Cardiac fibroblast (primary cell): ENCODE measurements around the gene CXXC5.
A peak's percentile ranks its signal among the peaks of the same experiment; 100 is the strongest.

ENCODE experiments used
- DNase-seq, 2 donors: peaks; one replicate each; pipeline versions ENCODE4 v3.0.0 to v3.0.0-alpha.2; 2010; ENCODE audit warnings: low read depth in 2 of 2
- H3K4me3 ChIP-seq, 2 donors: replicated peaks in 1 of 2; 1 replicate in 1 of 2; 2 replicates in 1 of 2; pipeline ENCODE4 v1.5.1; 2011; ENCODE audit warnings: low read depth in 2 of 2, low read length in 2 of 2, mild to moderate bottlenecking in 2 of 2, moderate library complexity in 1 of 2
- TF ChIP-seq, protein P1 (sequence below): IDR thresholded peaks from one replicate; pipeline ENCODE4 v1.5.1; 2011; ENCODE audit warnings: low read depth, mild to moderate bottlenecking, low read length, inconsistent platforms

The CXXC5 gene

DNA sequence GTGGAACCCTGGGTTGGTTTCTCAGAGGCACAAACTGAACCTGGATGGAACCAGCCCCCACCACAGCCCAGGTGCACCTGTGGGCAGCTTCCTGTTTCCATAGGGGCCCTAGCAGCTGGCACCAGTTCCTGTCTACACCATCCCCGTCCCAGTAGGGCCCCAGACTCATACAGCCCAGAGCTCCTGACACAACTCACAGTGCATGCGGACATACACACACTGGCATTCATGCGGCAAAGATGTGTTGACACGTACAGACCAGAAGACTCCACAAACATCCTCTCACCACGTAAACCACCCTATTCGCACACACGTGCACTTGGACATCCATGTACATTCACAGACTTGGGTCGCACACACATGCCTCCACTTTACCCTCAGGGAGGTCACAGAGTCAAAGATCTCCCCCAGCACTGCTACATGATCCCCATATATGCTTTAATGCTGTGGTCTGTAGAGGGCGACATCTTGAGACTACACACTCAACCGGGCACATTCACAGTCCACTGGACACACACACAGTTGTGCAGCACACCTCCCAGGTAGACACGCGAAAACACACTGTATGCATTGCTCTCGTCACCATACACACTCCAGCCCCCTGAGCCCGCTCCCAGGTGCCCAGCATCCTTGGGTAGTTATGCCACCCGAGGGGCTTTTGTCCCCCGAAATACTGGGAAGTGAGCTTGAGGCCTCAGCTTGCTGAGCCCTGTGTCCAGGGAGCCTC lies 22.4 kb downstream of the CXXC5 start:
- TF ChIP-seq, protein P1, sequence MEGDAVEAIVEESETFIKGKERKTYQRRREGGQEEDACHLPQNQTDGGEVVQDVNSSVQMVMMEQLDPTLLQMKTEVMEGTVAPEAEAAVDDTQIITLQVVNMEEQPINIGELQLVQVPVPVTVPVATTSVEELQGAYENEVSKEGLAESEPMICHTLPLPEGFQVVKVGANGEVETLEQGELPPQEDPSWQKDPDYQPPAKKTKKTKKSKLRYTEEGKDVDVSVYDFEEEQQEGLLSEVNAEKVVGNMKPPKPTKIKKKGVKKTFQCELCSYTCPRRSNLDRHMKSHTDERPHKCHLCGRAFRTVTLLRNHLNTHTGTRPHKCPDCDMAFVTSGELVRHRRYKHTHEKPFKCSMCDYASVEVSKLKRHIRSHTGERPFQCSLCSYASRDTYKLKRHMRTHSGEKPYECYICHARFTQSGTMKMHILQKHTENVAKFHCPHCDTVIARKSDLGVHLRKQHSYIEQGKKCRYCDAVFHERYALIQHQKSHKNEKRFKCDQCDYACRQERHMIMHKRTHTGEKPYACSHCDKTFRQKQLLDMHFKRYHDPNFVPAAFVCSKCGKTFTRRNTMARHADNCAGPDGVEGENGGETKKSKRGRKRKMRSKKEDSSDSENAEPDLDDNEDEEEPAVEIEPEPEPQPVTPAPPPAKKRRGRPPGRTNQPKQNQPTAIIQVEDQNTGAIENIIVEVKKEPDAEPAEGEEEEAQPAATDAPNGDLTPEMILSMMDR = peak; percentile 22
- DNase-seq = no peak
- no peak overlapping the region for H3K4me3 ChIP-seq

DNA sequence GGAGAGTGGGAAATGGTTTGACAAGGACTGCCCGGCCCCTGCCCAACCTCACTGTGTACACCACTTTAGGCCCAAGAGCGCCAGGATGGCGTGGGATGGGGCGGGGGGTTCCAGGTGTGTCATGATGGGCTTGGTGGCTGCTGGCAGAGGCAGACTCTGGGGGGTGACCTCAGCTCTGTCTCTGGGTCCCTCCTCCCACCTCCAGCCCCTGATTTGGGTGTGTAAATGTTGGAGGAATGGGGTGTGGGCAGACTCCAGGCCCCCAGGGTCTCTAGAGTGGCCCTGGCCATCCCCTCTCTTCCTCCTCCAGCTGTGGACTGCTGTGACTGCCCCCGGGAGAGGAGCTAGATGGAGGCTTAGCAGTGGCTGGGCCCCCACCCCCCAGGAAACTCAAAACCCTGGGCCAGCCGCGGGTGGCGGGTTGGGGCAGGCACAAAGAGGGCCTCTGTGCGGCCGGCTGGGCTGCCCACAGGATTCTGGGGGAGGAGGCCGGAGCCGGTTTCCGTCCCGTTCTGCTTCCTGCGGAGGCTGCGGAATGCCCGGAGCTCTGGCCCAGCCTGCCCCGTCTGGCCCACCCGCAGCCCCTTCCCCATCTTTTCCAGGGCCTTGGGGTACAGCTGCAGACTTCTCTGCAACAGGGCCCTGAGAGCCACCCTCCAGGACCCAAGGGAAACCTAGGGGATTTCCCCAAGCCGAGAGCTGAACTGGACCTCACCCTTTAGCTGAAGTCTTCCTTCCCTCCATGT lies 23.1 kb downstream of the CXXC5 start:
- TF ChIP-seq, protein P1 = no peak
- H3K4me3 ChIP-seq = no peak overlapping the region
- DNase-seq = peak in 1 of 2 donors; percentile 43

GRCh38 chr5:139675213-139675612 lies 27.1 kb downstream of the CXXC5 start:
- H3K4me3 ChIP-seq = no peak overlapping the region

DNA sequence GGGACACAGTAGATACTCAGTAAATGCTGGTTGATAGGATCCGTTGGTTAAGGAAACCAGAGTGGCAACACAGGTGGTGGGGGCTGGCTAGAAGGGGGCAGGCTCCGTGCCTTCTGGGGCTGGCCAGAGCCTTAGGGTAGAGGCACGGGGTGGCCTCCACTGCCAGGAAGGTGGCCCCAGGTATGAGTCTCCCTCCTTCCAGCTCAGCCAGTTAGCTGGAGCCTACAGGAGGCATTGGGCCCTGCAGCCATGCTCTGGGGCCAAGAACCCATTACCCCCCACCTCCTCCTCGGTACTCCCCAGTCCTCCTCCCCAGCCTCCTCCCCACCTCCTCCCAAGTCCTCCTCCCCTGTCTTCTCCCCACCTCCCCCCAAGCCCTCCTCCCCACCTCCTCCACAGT lies 27.7 kb downstream of the CXXC5 start:
- no peak overlapping the region for H3K4me3 ChIP-seq
- TF ChIP-seq, protein P1 = no peak
- no peak for DNase-seq

More at GRCh38 chr5:139675213-139675612, 27.1 kb downstream of the CXXC5 start:
- TF ChIP-seq, protein P1 = no peak
- no peak for DNase-seq

GRCh38 chr5:139676406-139676805 lies 28.3 kb downstream of the CXXC5 start:
- TF ChIP-seq, protein P1 = no peak
- no peak for DNase-seq
- H3K4me3 ChIP-seq = no peak overlapping the region

GRCh38 chr5:139676951-139677735 lies 29.0 kb downstream of the CXXC5 start:
- H3K4me3 ChIP-seq = no peak overlapping the region
- DNase-seq = no peak
- TF ChIP-seq, protein P1 = no peak
